HT1080 (cell line): ENCODE data around the gene KCNE1. TPM values are rescaled to one million over a fixed set of nuclear protein-coding genes. Genes with fewer than 3 reads are reported as not detected.
"Not testable (repeated sequence)": the region's sequence is repeated elsewhere in the genome, so short reads cannot be mapped to it uniquely, and the experiment has no call there.

Experiments used
- DNase-seq: peaks from one replicate; pipeline ENCODE4 v3.0.0-alpha.2; 2015; ENCODE audit warnings: low read depth
- polyA plus RNA-seq, 2 experiments: library from polyadenylated mRNA; depleted of rRNA; stranded (reverse); fragments of >200 nt; gene quantifications; 2 replicates each; pipeline ENCODE4 v1.2.3, GENCODE V29; 2015
- total RNA-seq: library from RNA; depleted of rRNA; stranded (reverse); fragments of >200 nt; shearing (Covaris generic); gene quantifications from 2 replicates; pipeline ENCODE4 v1.2.3, GENCODE V29; 2014; rRNA removed

The KCNE1 gene
- not detected in 2 replicates for total RNA-seq
- not detected in 2 replicates for polyA plus RNA-seq (2015; cell fraction: cytosol; rRNA removed)
- 0.08 TPM in 1 of 2 replicates, not detected in the other for polyA plus RNA-seq (2015; cell fraction: nucleus; rRNA removed)

DNA sequence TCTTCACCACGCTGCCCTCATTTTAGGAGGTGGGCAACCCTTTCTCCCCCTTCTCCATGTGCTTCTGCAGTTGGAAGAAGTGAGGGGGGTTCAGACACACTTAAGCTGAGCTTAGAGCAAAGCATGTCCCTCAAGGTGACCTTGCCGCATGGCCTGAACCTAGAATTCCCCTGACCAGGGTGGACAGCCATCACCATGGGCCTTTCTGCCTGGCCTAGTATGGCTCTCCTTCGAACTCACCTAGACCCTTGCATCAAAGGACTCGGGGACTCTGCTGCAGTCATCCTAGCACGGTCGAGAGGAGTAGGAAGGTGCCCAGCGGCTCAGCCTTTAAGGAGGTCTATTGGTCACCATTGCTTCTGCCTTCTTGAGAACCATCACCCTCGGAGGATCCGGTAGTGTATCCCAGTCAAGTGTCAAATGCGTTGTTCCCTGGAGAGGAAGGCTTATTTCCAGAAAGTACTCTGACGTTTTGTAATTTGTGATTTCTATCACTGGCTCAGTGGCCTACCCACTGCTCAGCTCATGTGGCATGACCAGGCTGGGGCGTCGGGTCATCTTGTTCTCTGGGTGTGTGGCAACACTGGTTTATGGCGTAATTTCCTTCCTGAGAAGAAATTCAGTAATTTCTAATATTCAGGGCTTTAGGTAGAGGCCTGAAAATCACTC, at the start of gene KCNE1:
TSS of gene KCNE1 (minus strand) at position 424 of the 669 bp plus-strand sequence. CDS start 62,576 bp downstream, outside the sequence.
- DNase-seq: no peak

DNA sequence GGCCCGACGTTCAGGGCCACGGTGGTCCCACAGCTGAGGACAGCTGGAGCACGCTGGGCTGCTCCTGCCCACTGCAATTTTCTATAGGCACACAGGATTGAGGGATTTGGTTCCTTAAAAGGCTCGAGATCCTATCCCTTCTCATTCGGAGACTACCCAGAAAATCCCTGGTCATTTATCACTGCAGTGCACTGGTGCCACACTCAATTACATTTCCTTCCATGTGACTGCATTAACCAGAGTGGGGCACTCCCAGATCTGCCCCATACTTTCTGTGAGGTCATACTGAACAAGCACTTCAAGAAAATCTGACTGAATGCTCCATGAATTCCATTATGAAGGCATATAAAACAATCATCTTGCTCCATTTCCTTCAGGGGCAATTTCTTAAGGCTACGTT, 49.8 kb upstream of the KCNE1 start:
- DNase-seq: no peak

DNA sequence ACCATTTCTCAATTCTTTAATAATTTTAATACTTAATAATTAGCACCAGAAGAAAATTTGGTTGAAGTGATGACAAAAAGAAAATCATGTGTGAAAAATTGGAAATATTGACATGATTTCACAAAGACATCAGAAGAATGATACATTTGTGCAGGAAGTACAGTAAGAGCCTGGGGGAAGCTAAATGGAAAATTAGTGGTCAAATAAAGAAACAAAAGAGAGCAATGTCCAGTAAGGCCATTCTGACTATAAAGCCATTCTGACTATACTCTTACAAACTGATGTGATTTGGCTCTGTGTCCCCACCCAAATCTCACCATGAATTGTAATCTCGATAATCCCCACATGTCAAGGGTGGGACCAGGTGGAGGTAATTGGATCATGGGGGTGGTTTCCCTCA, 48.6 kb upstream of the KCNE1 start:
- DNase-seq: no peak

DNA sequence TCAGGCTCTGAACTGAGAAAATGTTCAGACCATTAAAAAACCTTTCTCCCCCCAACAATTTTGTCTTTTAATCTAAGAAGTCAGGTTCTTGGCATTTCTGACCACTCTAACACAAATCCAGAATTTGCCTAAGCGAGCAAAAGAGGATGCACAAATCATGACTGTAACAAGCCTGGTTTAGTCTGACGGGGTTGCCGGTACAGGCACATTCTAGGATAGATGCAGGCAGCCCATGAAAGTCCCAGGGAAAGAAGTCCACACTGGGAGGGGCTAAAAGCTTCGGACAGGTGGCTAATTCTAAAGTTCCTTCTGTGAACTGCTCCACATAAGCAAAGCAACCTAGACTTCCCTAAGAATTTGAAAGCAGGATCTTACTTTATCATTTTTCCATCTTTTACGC, 48.0 kb upstream of the KCNE1 start:
- no peak for DNase-seq

DNA sequence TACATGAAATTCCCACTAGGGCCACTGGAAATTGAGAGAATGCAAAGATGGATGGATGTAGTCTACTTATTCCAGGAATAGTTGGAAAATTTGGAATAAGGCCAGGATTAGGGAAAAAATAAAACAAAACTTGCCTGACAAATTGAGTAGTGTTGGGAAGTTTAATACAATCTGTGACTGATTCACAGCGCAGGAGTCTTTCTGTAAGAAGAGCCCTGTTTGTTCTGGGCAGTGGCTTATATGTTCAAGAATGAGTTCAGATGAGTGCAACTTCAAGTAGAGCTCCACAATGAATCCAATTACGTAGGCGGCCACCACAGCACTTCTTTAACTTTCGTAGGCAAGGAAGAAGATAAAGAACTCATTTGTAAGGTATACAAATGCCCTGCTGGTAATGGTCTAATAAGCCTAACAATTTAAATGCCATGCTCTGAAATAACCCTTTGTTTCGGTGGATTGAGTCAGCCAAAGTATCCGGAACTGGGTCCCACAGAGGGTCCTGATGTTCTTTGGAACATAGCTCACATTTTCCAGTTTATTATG, 47.1 kb upstream of the KCNE1 start:
- DNase-seq: no peak

DNA sequence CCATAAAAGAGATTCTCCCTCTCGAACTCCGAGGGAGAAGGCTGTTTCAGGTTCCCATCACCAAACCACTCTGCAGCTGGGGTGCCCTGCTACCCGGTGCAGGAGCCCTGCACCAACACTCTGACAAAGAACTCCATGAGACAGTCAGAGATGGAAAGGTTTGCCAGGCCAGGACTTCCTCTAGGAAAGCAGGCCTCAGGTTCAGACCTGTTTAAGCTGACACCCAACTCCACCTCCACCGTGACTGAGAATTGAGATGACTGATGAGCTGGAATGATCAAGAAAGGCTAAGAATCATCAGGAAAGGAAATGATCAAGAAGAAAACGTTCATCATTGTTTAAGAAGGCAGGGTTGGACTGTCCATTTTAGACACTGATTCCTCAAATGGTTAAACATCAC, 46.2 kb upstream of the KCNE1 start:
- no peak for DNase-seq

DNA sequence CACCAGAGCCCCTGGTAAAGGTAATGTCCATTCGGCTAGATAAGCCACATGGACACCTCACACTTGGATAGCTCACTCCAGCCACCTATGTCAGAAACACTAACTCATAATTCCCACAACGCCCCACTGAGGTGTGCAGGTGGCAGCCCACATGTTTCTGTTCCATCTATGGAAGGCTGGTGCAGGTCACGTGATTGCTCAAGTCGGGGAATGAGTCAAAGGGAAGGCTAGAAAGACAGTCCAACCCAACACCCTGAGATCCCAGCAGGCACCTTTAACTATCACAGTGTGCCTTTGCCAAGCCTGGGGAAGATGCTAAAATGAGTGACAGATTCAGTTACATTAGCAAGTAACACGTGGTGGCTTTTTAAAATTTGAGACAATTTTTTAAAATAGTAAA, 45.3 kb upstream of the KCNE1 start:
- DNase-seq: no peak

DNA sequence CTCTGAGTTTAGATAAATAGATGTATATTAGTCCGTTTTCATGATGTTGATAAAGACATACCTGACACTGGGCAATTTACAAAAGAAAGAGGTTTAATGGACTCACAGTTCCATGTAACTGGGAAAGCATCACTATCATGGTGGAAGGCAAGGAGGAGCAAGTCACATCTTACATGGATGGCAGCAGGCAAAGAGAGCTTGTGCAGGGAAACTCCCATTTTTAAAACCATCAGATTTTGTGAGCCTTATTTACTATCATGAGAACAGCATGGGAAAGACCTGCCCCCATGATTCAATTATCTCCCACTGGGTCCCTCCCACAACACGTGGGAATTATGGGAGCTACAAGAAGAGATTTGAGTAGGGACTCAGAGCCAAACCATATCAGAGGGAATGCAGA, 42.7 kb upstream of the KCNE1 start:
- not testable (repeated sequence) for DNase-seq

DNA sequence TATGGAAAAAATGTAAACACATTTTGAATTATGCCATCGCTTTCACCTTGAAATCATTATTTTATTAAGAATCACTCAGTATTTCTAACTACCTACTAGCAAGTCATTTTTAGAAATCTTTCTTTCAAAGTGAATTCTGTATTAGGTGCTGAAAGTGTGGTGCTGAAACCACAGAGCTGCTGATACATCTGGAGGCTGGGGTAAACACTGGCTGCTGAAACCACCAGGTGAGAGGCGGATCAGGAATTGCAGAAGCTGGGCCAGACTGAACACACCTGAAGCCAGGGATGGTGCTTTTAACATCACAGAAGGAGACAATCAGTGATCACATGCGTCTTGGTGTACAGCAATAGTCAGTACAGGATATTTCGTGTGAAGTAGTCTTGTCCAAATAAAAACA, 42.2 kb upstream of the KCNE1 start:
- no peak for DNase-seq

DNA sequence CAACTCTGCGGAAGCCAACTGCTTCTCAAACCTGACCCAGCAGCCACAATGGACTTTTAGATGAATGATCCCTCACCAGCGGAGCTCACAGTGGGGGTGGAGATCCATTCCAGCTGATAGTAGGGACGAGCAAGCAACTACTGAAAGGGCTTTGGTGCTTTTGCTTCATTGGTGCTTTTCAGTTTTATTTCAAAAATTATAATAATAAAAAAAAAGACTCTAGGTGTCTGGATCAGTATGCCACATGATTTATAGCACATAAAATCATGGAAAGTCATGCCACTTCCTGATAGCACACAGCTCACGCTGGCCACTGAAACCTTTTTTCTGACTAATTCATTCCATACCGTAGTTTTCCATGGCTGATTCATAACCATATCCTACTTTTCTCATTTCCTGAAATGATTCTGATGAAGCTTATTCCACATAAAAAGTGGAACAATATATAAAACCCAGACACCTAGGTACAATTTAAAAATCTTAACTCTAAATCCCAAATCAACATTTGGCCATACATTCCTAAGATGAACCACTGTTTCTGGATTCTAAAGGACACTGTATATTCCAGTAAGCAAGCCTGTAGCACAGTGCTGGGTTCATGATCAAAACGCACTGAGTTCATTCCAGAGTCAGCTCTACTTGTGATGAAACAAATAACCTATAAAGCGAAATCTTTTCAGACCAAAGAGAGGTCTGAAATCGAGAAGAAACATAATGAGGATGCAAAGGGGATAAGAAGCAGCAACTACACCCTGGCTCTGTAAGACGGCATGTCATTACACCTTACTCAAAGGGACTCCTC, 41.3 kb upstream of the KCNE1 start:
- DNase-seq: peak; percentile 88

DNA sequence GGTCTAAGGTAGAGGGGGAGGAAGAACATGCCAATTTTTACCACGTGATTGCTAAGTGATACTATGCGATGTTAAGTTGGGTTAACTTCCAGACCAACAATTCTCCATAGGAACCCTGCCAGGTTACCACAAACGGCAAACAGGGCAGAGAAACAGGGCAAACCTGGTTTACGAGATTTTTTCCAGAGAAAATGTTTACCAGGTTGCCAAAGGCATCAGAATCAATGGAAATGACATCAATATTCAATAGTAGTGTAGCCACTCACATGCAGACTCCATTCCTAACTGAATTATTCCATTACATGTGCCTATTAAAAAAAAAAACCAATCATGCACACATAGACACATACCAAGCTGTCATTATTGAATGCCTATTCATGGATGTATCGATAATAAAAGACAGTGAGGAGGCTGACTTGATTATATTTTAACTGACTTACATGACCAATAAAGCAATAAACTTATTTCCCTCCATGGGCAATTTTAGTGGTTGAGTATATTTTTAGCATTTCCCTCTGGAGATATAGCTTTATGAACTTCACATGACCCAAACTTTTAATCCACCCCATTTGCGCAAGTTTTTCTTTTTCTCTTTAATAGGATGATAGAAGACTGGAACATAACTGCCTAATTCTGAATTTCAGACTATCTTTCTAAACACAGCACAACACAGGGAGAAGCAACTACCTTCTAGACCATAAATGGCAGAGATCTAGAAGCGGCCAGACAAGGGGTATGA, 40.5 kb upstream of the KCNE1 start:
- no peak for DNase-seq

DNA sequence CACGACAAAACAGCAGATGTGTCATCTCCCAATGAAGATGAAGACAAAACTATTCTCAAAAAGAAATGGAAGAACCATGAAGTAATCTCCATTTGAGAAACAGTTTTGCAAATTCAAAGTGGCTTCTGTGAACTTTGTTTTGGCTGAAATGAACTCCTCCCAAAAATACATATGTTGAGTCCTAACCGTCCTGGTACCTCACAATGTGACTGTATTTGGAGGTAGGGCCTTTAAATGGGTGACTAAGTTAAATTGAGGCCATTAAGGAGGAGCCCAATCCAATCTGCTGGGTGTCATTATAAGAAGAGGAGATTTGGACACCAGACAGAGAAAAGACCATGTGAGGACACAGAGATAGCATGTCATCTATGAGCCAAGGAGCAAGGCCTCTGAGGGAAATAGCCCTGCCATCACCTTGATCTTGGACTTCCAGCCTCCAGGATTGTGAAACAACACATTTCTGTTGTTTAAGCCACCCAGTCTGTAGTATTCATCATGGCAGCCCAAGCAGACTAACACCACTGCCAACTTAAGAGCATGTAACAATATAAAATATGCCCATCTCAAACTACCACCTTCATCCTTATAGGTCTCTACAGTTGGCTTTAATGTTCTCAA, 38.3 kb upstream of the KCNE1 start:
- no peak for DNase-seq

DNA sequence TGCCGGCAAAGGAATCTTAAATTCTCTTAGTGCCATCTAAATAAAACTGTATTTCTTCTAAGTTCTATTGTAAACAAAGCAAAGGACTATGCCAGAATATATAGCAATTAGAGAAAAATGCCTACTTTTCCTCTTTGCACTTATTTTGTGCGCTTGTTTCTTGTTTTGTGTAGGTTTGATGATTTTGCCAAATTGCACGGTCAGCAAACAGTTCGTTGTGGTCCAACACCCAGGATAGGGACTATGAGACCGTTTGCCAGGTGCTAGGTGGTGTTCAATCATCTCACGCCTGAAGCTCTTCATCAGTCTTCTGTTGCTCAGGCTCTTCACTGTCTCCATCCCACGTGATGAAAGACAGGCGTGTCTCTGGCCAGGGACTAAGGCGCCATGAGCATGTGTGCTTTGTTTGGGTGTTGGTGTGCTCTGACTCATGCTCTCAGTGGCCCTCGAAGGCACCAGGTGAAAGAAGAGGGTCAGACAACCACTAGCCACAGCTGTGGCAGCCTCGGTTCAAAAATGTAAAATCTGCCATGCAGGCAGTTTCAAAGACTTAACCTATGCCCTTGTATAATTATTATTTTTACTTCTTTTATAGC, 36.9 kb upstream of the KCNE1 start:
- DNase-seq: no peak

DNA sequence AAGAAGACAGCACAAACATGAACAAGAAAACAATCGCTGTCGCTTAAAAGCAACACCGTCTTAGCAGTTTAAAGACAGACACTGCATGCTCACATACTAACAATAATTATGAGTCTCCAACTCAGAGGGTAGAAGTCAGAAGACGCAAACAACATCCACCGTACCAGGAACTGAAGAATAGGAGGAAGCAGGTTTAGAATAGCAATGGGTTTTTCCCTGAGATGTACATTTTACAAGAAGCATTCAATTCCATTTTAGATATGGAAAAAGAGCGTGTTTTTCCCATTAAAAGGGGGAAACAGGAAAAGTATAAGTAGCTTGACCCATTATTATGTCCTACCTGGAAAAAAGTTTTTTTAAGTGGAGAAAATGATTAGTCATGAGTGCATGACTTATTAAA, 34.5 kb upstream of the KCNE1 start:
- no peak for DNase-seq

DNA sequence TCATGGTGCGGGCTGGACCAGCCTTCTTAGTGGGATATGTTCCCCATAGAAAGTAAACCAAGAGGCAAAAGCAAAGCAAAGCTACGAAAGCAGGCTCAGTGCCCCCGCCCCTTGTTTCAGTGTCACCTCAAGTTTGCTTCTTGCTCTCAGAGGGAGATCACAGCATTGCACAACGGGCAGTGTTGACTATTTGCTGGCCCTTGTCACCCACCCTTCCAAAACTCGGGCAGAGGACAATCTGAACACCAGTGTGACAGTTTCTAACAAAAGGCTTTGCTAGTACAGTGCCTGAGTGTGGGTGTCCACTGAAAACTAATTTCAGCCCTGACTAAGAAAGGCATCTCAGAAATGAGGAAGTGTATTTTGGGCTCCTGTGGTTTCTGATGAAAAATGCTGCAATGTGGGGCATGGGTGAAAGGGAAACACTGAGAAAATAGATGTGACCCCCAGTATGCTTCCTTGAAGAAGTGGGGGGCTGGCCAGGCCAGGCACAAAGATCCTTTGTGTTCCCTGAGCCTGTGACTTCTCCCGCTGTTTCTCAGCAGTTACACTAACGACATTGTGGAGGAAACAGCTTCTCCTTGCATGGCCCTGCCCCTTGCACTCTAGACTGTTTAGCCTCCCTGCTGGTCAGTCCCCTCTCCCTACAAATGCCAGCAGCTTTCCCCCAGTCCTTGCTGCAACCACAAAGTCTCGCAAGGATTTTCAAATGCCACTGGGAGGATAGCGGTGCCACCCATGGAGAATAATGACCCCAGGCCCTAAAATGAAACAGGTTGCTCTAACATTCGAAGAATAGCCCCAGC, 33.3 kb upstream of the KCNE1 start:
- peak; percentile 70 for DNase-seq

DNA sequence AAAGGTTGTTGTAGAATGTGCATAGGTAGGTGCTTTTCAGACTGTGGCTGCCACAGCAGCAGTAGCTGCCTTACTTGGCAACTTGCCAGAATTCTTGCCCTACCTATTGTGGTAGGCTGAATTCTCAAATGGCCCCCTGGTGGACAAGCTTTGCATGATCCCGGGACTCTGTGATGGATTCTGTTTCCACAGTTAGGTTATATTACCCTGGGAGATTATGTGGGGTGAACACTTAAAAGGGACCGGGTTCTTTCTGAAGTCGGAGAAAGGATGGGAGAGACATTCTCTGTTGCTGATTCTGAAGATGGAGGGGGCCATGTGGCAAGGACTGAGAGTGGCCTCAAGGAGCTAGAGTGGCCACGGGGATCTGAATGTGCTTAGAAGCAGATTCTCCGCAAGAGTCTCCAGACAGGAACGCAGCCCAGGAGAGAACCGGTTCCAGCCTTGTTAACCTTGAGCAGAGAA, 32.1 kb upstream of the KCNE1 start:
- peak; percentile 62 for DNase-seq

DNA sequence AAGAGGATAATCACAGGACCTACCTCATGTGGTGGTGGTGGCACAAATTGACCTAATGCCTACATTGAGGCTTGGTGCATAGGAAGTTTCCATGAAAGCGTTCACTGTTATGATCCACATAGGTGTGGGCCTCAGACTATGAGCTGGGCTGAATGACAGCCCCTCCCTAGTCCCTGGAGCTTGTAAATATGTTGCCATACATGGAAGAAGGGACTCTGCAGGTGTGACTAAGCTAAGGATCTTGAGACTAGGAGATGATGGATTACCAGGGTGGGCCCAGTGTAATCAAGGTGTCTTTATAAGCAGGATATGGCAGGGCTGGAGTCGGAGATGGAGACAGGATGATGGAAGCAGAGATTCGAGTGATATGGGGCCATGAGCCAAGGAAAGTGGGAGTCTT, 31.0 kb upstream of the KCNE1 start:
- DNase-seq: no peak

DNA sequence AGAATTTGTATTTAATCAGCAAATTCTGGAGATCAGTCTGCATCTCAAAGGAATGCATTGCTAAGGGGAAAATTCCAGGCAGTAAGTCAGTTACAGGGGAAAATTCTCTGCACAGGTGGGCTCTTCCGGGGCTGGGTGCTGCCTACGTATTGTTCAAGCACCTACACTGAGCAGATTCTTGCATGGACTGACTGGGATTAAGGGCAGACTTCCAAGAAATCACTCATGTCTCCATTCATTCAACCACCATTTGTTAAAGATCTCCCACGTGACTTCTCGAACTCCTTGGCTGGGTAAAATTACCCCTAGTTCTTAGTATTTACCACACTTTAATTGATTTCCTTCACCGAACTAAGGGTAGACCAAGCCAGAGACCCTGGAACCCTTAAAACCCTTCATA, 28.2 kb upstream of the KCNE1 start:
- no peak for DNase-seq

DNA sequence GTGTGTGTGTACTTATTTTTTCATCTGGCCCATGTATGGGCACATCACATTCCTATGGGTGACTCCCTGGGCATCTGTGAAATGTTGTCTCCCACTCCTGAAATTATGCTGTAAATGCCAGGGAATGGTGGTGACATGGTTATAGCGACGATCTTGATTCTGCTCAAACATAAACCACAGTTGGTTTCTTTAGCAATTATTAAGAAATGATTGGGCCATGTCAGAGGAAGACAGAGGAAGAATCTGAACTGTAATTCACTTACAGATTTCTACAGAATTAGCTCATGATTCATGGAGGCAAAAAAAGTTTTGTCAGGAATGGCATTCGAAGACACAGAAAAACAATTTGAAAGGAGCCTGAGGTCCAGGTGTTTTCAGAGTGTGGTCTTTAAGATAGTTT, 25.8 kb upstream of the KCNE1 start:
- no peak for DNase-seq

DNA sequence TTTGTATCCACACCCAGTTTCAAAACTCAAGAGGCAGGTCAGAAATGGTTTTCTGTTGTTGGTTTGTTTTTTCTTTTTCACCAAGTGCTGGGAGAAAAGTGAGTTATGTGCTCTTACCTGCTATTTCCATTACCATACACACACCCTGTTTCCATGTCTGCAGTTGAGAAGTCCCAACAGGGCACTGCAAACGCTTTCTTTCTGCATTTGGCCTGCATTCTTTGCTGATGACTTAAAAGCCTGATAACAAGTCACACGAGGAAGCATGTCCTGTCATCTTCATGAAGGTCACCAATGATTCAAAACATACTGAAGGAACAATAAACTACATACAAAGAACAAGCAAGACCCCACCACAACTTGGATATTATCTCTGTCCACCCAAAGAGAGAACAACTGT, 24.8 kb upstream of the KCNE1 start:
- no peak for DNase-seq
